Measurements from ENCODE around the gene CENPN. TPM values are rescaled to one million over a fixed set of nuclear protein-coding genes. Genes with fewer than 3 reads are reported as not detected.

Gene CENPN
- total RNA-seq, 1 experiment from 2014 or later, result 63.1 TPM

DNA sequence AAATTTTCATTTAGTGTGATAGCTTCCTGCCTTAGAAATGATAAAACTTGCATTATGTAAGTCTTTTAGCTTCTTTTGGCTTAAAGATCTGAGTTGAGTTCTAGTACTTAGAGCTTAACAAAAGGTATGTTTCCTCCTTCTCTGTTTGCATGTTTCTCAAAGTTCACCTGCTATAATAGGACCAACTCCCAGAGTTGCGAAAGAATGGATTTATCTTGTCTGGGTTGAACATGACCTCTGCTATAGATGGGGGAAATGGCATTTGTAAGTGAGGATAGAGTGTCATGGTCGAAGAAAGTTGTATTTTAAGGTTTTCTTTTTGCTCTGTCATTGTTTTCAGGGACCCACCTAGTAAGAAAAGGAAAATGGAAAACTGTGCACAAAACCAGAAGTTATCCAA is 35.8 kb downstream of the CENPN start:
- POLR2A ChIA-PET (ENCODE audit: unreplicated experiment), result no interaction called here
- no peak overlapping the region for H3K9ac ChIP-seq (ENCODE audit: low read length)
- intact Hi-C loops (cut with micrococcal nuclease), result no loop called here
- no peak overlapping the region for H2AFZ ChIP-seq (ENCODE audit: low read length)
- DNase-seq (no peak), ATAC-seq (no peak)
- peaks cover 7% of the 10 kb centered on the region; the same call in 1 of the 2 replicates for H3K36me3 ChIP-seq (ENCODE audit: low read depth, low read length)
- peaks cover 25% of the 10 kb centered on the region for H3K79me2 ChIP-seq (ENCODE audit: low read length)
- CTCF ChIA-PET, result no interaction called here
- H3K27ac ChIP-seq (ENCODE audit: low read length), result no peak overlapping the region
- TF ChIP-seq, protein P1, sequence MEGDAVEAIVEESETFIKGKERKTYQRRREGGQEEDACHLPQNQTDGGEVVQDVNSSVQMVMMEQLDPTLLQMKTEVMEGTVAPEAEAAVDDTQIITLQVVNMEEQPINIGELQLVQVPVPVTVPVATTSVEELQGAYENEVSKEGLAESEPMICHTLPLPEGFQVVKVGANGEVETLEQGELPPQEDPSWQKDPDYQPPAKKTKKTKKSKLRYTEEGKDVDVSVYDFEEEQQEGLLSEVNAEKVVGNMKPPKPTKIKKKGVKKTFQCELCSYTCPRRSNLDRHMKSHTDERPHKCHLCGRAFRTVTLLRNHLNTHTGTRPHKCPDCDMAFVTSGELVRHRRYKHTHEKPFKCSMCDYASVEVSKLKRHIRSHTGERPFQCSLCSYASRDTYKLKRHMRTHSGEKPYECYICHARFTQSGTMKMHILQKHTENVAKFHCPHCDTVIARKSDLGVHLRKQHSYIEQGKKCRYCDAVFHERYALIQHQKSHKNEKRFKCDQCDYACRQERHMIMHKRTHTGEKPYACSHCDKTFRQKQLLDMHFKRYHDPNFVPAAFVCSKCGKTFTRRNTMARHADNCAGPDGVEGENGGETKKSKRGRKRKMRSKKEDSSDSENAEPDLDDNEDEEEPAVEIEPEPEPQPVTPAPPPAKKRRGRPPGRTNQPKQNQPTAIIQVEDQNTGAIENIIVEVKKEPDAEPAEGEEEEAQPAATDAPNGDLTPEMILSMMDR (conservative IDR thresholded peaks at IDR 0.05; ENCODE audit: low read depth, low read length), result no peak
- TF ChIP-seq EZH2 (IDR thresholded peaks at IDR 0.05; ENCODE audit: low read length, unreplicated experiment), result no peak
- no peak for TF ChIP-seq EZH2phosphoT487 (IDR thresholded peaks at IDR 0.05; ENCODE audit: borderline replicate concordance, low read length)
- no peaks in the 10 kb centered on the region for H3K9me2 ChIP-seq (replicated peaks; ENCODE audit: low read length)
- no peak overlapping the region for H3K4me2 ChIP-seq (ENCODE audit: low read length)
- H3K4me3 ChIP-seq (ENCODE audit: low read length), result no peak overlapping the region
- BruUV-seq (replicated peaks), result no TSS peak
- H3K9me3 ChIP-seq (ENCODE audit: low read length), result no peaks in the 10 kb centered on the region
- no peaks in the 10 kb centered on the region for H4K20me1 ChIP-seq (ENCODE audit: low read length)
- no peaks in the 10 kb centered on the region for H3F3A ChIP-seq (ENCODE audit: low read length, unreplicated experiment)
- H3K27me3 ChIP-seq (ENCODE audit: low read length), result no peaks in the 10 kb centered on the region
- H3K4me1 ChIP-seq (ENCODE audit: insufficient read depth, low read length), result no peaks in the 10 kb centered on the region

DNA sequence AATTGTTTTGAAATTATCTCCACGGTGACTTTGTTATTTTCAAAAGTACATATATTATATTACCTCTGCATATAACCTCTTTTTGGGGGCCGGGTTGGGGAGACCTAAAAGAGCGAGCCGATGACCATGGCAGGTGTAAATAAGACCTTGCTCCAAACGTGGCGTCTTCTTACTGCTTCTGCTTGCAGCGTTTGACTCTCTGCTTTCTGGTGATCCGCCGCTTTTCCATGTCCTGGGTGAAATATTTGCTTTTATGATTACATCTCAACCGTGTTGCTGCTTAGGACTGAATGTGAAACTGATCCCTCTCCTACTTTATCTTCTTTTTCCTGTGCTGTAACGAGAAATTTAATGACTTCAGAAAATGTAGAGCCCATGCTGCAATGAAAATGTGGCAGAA is 46.7 kb downstream of the CENPN start:
- ATAC-seq (no peak), DNase-seq (no peak)
- Histone ChIP-seq H3K36me3 (ENCODE audit: low read depth, low read length) (no peaks in the 10 kb centered on the region), H3K79me2 (ENCODE audit: low read length) (no peaks in the 10 kb centered on the region), H3K4me2 (ENCODE audit: low read length) (no peak overlapping the region), H3K27me3 (ENCODE audit: low read length) (no peaks in the 10 kb centered on the region), H3K4me1 (ENCODE audit: insufficient read depth, low read length) (no peaks in the 10 kb centered on the region), H3K9me2 (replicated peaks; ENCODE audit: low read length) (no peaks in the 10 kb centered on the region), H4K20me1 (ENCODE audit: low read length) (no peaks in the 10 kb centered on the region), H3K4me3 (ENCODE audit: low read length) (no peak overlapping the region), H3F3A (ENCODE audit: low read length, unreplicated experiment) (no peaks in the 10 kb centered on the region), H3K9me3 (ENCODE audit: low read length) (no peaks in the 10 kb centered on the region; the same call in 1 of the 2 replicates), H3K27ac (ENCODE audit: low read length) (no peak overlapping the region), H2AFZ (ENCODE audit: low read length) (no peak overlapping the region), H3K9ac (ENCODE audit: low read length) (no peak overlapping the region)
- ChIA-PET CTCF (no interaction called here), POLR2A (ENCODE audit: unreplicated experiment) (no interaction called here)
- BruUV-seq (replicated peaks), result no TSS peak
- intact Hi-C loops (cut with micrococcal nuclease), result no loop called here
- TF ChIP-seq, protein P1 (conservative IDR thresholded peaks at IDR 0.05; ENCODE audit: low read depth, low read length), result no peak
- TF ChIP-seq EZH2phosphoT487 (IDR thresholded peaks at IDR 0.05; ENCODE audit: borderline replicate concordance, low read length), result no peak
- TF ChIP-seq EZH2 (IDR thresholded peaks at IDR 0.05; ENCODE audit: low read length, unreplicated experiment), result no peak

DNA sequence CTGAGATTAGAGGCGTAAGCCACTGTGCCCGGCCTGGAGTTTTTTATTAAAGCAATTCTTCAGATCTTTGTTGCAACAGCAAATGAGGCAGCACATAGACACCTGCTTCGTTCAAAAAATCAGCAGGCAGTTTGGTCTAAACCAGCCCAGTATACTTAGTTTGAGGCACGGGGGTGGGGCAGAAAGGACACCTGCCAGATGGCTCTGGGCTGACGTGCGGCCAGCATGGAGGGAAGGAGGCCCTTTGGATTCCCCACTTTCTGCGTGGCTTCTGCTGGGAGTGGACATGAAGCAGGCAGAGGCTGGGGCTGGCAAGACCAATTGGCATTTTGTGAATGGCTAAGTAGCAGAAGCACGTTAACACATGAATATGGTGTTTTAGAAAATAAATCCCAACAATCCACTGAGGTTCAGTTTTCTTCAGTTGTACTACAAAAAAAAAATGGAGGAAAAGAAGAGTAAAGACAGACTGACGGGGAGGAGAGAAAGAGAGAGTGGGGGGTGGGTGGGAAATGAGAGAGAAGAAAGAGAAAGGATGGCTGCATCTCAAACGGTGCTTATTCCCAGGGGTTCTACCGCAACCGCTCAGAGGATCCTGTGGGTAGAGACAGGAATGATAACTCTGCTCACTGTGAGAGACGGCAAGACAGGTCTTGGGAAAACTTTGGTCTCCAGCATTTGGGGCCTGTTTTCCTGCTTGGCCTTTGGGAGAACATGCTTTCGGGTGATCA is 53.7 kb downstream of the CENPN start:
- no peaks in the 10 kb centered on the region for H4K20me1 ChIP-seq (ENCODE audit: low read length)
- no peaks in the 10 kb centered on the region for H3F3A ChIP-seq (ENCODE audit: low read length, unreplicated experiment)
- ATAC-seq (no peak), DNase-seq (no peak)
- no TSS peak for BruUV-seq (replicated peaks)
- H2AFZ ChIP-seq (ENCODE audit: low read length), result no peak overlapping the region
- H3K9me2 ChIP-seq (replicated peaks; ENCODE audit: low read length), result no peaks in the 10 kb centered on the region
- no peaks in the 10 kb centered on the region for H3K36me3 ChIP-seq (ENCODE audit: low read depth, low read length)
- no peak overlapping the region for H3K4me3 ChIP-seq (ENCODE audit: low read length)
- no peaks in the 10 kb centered on the region for H3K9me3 ChIP-seq (ENCODE audit: low read length)
- H3K27ac ChIP-seq (ENCODE audit: low read length), result no peak overlapping the region
- H3K79me2 ChIP-seq (ENCODE audit: low read length), result no peaks in the 10 kb centered on the region
- TF ChIP-seq EZH2phosphoT487 (IDR thresholded peaks at IDR 0.05; ENCODE audit: borderline replicate concordance, low read length), result no peak
- intact Hi-C loops (cut with micrococcal nuclease), result no loop called here
- ChIA-PET CTCF (no interaction called here), POLR2A (ENCODE audit: unreplicated experiment) (no interaction called here)
- H3K4me1 ChIP-seq (ENCODE audit: insufficient read depth, low read length), result peaks cover 3% of the 10 kb centered on the region; the same call in 1 of the 2 replicates
- H3K9ac ChIP-seq (ENCODE audit: low read length), result no peak overlapping the region
- H3K27me3 ChIP-seq (ENCODE audit: low read length), result no peaks in the 10 kb centered on the region
- no peak overlapping the region for H3K4me2 ChIP-seq (ENCODE audit: low read length)
